GM18909 (cell line): ENCODE results near the gene CHI3L2.
"Not testable (repeated sequence)": the region's sequence is repeated elsewhere in the genome, so short reads cannot be mapped to it uniquely, and the experiment has no call there.

ENCODE experiments used
- ATAC-seq: cut with Tn5 transposase; IDR thresholded peaks from one replicate; pipeline ENCODE4 v1.9.1; 2021; ENCODE audit warnings: mild to moderate bottlenecking; ENCODE audit not compliant: unreplicated experiment, poor library complexity

CHI3L2 gene

GRCh38 chr1:111201275-111202090, 26.0 kb upstream of the CHI3L2 start:
- no peak for ATAC-seq

GRCh38 chr1:111202366-111202706, 25.2 kb upstream of the CHI3L2 start:
- no peak for ATAC-seq

GRCh38 chr1:111202707-111203623, 24.5 kb upstream of the CHI3L2 start:
- ATAC-seq = peak; percentile 6

GRCh38 chr1:111203681-111204200, 23.8 kb upstream of the CHI3L2 start:
- ATAC-seq = peak; percentile 58

- ATAC-seq = peak; percentile 62
Measured at GRCh38 chr1:111204201-111204982, 23.1 kb upstream of the CHI3L2 start.

GRCh38 chr1:111204983-111205713, 22.4 kb upstream of the CHI3L2 start:
- no peak for ATAC-seq

GRCh38 chr1:111205714-111206050, 21.8 kb upstream of the CHI3L2 start:
- ATAC-seq = no peak

- ATAC-seq = no peak
Measured at GRCh38 chr1:111208921-111209320, 18.6 kb upstream of the CHI3L2 start.

GRCh38 chr1:111209622-111210021, 17.9 kb upstream of the CHI3L2 start:
- no peak for ATAC-seq

GRCh38 chr1:111211921-111212320, 15.6 kb upstream of the CHI3L2 start:
- no peak for ATAC-seq

GRCh38 chr1:111212634-111213335, 14.7 kb upstream of the CHI3L2 start:
- ATAC-seq = no peak

- ATAC-seq = no peak
Measured at GRCh38 chr1:111213412-111213811, 14.1 kb upstream of the CHI3L2 start.

- no peak for ATAC-seq
Measured at GRCh38 chr1:111214074-111214801, 13.3 kb upstream of the CHI3L2 start.

- no peak for ATAC-seq
Measured at GRCh38 chr1:111214884-111215283, 12.6 kb upstream of the CHI3L2 start.

- ATAC-seq = not testable (repeated sequence)
Measured at GRCh38 chr1:111215285-111215684, 12.2 kb upstream of the CHI3L2 start.

- ATAC-seq = no peak
Measured at GRCh38 chr1:111216751-111217150, 10.8 kb upstream of the CHI3L2 start.

- ATAC-seq = no peak
Measured at GRCh38 chr1:111217183-111217910, 10.2 kb upstream of the CHI3L2 start.
